Inferior parietal cortex (tissue), 1 donor: ENCODE results near the gene GLCCI1.
"Not testable (repeated sequence)": the region's sequence is repeated elsewhere in the genome, so short reads cannot be mapped to it uniquely, and the experiment has no call there.

Source experiments
- DNase-seq: peaks from one replicate; pipeline ENCODE4 v3.0.0-alpha.2; 2016; ENCODE audit errors: extremely low spot score

GLCCI1 gene

DNA sequence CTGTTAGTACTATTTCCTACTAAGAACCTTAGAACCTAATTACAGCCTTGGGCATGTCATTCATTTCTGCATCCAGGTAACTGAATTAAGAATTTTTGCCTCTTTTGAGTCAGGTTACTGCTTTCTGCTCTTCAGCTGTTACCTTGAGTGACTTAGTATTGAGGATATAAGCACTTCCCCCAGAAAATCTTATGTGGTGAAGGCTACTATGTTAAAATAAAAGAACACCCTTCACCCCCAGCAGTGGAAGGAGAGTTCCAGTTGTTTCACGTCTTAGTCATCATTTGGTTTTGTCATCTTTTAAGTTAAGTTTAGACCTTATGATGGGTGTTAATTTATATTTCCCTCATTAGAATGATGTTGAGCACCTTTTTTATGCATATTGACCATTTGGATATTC is 82.8 kb downstream of the GLCCI1 start:
- no peak for DNase-seq

DNA sequence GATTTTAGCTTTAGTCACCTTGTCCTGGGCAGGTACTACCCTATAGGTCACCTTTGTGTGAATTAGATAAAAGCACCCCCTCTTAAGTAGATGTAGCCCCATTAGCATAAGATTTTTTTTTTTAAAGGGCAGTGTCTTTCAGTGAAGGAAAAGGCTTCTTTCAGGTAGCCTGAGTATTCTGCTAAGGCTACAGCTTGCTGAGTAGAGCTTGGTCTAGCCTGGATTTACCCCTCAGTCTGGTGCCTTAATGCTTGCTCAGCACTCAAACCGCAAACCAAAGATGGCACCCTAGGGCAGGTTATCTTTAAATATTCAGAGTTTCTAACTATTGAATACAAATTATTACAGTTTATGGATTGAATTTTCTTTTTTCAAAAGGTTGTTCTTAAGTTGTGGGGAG is 83.4 kb downstream of the GLCCI1 start:
- DNase-seq, result no peak

DNA sequence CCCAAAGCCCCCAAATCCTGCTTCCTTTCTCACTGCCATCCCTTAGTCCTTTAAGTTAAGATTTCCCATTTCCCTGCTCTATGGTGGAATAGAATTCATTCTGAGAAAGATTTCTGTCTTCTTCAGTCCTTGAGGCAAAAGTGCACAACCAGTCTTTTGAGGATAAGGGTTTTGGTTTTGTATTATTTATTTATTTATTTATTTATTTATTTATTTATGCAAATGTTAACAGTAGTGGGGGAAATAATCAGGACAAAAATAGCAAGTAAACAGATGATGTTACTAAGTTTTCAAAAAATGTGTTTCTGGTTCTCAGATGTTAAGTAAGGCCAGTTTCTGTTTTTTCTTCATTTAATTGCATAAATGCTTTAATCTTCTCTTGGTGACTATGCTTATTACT is 84.2 kb downstream of the GLCCI1 start:
- DNase-seq, result no peak

DNA sequence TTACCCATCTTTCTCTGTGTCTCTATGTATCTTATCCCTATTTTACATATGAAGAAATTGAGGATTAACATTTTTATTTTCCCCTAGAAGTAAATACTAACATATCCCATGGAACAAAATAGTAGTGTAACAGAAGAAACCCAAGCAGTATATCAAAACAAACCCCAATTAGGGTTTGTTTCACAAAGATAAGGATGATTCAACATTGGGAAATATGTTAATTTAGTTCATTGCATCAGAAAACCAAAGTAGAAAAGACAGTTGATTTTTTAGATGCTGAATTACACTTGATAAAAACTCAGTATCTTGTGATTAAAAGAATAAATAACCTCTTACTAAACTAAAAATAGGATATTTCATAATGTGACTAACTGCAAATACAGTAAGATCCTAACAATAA is 87.8 kb downstream of the GLCCI1 start:
- DNase-seq, result no peak

DNA sequence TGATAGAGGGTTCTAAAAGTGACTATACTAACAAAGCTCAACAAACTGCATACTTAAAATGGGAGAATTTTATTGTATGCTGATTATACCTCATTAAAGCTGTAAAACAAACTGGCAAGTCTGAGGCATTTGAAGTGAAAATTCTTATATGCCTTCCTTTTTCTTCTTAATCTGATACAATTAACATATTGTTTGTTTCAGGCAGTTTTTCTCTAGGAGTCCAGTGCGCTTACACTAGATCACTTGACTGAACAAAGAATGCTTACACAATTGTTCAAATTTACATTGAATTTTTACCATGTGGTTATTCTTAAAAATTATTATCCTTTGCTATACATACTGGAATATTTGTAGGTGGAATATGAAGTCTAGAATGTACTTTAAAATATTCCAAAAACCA is 89.0 kb downstream of the GLCCI1 start:
- DNase-seq, result no peak

DNA sequence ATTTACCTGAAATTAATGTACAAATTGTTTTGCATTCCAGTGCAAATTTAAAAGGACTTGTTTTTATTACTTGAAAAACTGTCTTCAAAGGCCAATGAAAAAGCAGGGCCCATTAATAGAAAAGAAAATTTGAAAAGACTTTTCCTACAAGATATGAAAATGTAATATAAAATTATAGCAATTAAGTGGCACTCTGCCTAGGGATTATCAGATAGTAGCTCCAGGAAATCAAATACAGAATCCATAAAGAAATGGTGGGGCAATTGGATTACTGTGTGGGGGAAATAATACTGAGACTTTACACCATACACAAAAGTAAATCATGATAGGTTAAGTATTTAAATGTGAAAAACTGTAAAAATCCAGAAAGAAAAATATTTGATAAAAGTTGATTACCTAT is 89.7 kb downstream of the GLCCI1 start:
- DNase-seq, result no peak

DNA sequence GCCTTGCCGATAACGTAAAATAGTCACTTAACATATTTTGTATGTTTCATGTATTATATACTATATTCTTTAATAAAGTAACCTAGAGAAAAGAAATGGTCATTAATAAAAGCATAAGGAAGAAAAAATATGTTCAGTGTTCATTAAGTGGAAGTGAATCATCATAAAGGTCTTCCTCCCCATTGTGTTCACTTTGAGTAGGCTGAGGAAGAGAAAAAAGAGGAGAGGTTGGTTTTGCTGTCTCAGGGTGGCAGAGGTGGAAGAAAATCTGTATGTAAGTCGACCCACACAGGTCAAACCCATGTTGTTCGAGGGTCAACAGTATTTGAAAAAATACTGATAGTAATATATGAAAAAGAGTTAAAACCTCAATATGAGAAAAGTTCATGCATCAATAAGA is 90.3 kb downstream of the GLCCI1 start:
- DNase-seq, result no peak

DNA sequence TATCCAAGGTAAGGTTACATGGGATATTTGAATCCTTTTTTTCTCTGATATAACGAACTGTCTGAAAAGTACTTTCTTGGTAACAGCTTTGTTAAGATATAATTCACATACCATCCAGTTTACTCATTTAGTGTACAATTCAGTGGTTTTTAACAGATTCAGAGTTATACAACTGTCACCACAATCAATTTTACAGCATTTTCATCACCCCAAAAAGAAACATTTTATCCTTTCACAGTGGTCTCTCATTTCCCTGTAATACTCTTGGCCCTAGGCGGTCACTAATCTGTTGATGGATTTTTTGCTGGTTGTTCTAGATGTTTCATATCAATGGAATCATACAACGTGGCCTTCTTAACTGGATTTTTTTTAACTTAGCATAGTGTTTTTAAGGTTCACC is 91.6 kb downstream of the GLCCI1 start:
- DNase-seq, result no peak

DNA sequence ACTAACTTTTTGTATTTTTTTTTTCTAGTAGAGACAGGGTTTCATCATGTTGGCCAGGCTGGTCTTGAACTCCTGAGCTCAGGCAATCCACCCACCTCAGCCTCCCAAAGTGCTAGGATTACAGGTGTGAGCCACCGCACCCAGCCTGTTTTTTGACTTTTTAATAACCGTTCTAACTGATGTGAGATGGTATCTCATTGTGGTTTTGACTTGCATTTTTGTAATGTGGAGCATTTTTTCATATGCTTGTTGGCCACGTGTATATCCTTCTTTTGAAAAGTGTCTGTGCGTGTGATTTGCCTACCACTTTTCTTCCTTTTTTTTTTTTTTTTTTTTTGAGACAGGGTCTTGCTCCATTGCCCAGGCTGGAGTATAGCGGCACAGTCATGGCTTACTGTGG is 94.7 kb downstream of the GLCCI1 start:
- not testable (repeated sequence) for DNase-seq

DNA sequence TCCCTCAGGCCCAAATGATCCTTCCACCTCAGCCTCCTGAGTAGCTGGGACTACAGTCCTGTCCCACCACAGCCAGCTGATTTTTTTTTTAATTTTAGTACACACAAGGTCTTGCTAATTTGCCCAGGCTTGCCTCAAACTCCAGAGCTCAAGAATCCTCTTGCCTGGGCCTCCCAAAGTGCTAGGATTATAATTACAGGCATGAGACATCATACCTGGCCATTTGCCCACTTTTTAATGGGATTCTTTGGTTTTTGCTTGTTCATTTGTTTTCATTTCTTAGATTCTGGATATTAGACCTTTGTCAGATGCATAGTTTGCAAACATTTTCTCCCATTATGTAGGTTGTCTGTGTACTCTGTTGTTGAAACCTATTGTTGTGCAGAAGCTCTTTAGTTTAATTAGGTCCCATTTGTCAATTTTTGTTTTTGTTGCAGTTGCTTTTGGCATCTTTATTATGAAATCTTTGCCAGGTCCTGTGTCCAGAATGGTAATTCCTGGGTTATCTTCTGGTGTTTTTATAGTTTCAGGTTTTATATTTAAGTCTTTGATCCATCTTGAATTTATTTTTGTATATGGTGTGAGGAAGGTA is 95.2 kb downstream of the GLCCI1 start:
- DNase-seq, result no peak

DNA sequence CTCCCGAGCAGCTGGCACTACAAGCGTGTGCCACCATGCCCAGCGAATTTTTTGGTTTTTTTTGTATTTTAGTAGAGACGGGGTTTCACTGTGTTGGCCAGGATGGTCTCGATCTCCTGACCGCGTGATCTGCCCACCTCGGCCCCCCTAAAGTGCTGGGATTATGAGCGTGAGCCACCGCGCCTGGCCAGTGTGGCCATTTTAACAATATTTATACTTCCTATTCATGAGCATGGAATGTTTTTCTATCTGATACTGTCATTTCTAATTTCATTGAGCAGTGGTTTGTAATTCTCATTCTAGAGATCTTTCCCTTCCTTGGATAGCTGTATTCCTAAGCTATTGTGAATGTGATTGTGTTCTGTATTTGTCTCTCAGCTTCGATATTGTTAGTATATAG is 96.2 kb downstream of the GLCCI1 start:
- DNase-seq, result no peak

DNA sequence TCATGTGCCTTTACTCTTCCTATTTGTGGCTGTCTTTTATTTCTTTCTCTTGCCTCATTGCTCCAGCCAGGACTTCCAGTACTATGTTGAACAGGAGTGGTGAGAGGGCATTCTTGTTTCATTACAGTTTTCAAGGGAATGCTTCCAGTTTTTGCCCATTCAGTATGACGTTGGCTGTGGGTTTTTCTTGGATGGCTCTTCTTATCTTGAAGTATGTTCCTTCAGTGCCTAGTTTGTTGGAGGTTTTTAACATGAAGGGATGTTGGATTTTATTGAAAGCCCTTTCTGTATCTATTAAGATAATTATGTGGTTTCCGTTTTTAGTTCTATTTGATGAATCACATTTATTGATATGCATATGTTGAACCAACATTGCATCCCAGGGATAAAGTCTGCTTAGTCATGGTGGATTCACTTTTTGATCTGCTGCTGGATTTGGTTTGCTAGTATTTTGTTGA is 96.8 kb downstream of the GLCCI1 start:
- no peak for DNase-seq

DNA sequence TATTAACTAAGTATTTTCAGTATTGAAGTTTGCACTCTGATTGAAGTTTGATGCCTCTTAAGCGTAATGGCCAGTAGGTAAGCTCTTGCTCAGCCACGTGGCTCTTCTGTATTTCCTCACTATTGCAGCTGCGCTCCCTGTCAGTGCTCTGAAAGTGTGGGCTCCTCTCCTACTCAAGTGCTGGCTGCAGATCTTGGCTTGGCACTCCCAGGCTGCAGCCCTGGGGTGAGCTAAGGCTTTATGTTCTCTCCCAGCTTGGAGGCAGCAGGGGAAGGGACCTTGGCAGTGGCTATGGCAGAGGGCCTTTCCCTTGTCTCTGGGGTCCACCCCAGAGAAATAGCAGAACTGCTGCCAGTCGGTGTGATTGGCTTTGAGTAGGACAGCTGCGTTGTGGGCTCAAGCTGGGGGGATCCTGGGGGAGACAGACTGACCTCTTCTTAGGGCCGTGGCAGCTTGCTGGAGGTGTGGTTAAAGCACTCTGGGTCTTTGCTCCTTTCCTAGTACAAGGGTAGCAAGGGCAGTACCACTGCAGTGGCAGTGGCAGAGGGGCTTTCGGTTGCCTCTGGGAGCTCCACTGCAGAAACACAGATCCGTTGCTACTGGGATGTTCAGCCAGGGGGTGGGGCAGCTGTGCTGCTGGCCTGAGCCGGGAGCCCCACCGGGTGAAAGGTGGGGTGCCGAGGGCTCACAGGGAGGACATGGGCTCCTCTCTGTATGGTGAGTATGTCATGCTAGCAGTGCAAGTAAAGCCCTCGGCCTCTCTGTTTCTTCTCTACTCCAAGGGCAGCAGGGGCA is 100.5 kb downstream of the GLCCI1 start:
- DNase-seq, result no peak

DNA sequence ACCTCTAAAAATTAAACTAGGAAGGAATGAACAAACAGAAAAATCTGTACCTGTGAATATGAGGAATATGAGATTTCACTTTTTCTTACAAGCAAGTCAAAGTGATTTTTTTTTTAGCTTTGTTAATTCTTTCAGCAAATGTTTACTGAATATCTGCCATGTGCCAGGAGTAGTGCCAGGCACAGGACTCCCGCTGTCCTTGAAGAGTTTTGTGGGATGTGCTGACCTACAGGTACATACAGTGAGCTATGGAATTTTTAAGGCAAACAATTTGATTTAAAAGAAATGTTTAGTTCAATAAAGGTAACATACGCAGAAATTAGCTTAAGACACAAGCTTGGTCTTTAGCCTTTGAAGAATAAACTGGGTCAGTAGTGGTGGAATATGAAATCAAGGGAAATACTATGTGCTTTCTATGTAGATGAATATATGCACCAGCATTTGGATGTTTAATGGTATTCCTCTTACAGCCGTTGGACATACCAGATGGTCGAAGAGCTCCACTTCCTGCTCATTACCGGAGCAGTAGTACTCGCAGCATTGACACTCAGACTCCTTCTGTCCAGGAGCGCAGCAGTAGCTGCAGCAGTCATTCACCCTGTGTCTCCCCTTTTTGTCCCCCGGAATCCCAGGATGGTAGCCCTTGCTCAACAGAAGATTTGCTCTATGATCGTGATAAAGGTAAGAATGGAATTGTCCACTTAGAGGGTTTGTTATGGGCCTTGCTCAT is 102.0 kb downstream of the GLCCI1 start:
- no peak for DNase-seq

DNA sequence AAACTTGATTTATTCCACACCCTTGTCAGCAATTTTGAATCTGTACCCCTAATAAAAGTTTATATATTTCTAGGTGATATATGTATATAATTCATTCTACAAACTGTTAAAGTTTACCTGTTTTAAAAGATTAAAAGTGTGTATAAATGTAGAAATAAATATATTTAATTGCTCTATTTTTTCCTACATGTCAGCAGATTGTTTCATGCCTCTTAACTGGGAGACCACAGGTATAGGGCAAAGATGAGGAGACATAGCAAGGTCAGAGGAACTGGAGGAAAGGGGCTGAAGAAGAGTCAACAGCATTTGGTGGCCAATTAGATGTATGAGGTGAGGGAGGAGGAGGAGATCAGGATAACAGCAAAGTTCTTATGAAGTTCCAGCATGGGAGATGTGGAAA is 109.8 kb downstream of the GLCCI1 start:
- no peak for DNase-seq

DNA sequence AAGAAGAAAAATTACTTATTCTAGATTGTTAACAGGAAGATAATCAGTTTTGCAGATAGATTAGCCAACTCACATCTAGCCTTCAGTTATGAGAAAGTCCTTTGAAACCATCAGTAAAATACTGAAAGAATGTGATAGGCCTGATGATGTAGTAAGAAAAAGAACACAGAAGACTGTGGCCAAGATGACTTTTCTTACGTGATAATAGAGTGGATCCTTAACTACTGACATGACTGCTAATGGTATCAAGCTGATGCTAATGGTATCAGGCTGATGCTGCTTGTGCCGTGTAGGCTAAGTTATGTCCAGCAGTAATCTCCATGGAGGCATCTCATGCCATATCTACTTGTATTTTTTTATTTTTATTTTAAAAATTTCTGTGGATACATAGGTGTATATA is 114.2 kb downstream of the GLCCI1 start:
- DNase-seq, result no peak

DNA sequence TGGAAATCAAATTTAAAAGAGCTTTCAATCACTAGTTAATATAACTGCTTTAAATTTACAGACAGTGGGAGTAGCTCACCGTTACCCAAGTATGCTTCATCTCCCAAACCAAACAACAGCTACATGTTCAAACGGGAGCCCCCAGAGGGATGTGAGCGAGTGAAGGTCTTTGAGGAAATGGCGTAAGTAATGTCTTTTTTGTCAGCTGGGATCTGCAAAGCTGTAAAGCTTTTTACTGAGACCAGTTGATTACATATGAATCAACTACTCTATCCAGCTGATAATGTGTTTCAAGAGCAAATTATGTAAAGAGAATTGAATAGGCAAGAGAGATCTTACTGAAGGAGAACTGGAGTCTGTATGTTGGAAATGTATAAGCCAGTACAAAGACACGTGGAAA is 116.2 kb downstream of the GLCCI1 start:
- no peak for DNase-seq

DNA sequence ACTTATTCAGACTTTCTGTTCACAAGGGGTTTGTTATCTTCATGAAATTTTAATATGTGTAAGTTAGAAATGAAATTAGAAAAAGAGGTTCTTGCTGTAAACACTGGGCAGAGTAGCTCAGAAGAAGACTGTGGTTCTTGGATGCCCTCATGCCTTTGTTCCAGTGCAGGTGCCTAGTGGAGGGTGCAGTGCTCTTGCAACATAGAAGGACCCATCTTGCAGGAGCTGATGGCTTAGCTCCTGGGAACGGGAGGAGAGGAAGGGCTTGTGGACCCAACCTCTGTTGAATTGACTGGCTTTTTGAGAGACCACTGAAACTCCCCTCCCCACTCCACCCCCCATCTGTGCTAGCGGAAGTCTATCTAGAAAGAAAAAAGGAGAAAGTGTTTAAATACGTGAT is 116.8 kb downstream of the GLCCI1 start:
- DNase-seq, result no peak

DNA sequence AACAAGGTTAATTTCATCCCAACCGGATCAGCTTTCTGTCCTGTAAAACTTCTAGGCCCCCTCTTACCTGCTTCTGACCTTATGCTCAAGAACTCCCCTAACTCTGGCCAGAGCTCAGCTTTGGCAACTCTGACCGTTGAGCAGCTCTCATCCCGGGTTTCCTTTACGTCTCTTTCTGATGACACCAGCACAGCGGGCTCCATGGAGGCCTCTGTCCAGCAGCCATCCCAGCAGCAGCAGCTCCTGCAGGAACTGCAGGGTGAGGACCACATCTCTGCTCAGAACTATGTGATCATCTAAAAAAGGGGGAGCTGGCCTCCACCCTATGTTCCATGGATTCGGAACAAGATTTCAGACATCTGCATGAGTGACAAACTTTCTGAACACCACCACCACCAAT is 117.6 kb downstream of the GLCCI1 start:
- DNase-seq, result no peak

DNA sequence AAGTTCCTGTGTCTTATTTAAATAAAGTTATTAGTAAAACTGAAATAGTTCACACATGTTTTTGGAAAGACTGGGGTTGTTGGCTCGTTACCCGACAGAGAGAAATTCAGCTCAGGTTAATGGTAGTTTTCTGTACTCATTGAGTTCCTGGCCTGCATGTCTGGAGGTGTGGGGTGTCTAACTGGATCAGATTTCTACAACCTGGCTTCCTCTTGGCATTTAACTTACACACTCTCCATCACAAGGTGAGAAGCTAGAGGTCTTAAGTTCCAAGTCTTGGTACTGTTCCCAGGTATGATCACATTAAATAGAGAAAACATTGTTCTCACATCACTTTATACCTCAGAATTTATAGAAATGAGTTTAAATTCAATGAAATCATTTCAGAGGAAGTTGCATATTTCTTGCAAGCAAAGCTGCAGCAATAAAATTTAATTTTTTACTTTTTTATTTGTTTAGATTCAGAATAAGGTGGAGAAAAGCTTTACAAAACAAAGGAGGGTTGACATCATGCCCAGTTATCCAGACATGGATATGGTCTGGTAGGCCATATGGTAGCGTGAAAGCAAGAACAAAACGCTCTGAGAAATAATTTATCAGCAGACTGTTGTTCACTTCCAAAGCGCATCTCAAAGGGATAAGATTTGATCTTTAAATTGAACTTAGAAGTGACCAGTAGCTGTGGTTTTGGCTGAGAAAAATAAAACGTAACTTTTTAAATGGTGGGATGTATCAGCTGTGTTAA is 120.6 kb downstream of the GLCCI1 start:
- no peak for DNase-seq

DNA sequence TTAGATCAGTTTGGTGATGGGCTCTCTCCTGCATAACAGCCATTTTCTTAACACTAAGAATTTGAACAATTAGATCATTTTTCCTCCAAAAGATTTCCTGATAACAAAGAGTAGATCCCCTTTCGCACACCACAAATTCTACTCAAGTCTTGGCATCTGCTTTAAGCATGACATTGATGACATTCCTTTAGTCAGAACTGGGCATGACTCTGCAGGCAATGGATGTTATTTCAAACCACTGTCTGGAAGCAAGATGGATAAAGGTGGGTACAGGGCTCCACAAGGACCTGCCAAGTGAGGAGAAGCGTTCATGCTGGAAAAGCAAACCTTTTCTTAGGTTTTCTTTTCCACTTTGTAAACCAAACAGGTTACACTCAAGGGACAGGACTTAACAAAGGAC is 123.5 kb downstream of the GLCCI1 start:
- no peak for DNase-seq
